ENCODE measurements around the gene RANBP17. TPM values are rescaled to one million over a fixed set of nuclear protein-coding genes. Genes with fewer than 3 reads are reported as not detected.
A peak's percentile ranks its signal among the peaks of the same experiment; 100 is the strongest.

The RANBP17 gene
- total RNA-seq, 1 donor from 2014 or later, result 6.8 TPM

DNA sequence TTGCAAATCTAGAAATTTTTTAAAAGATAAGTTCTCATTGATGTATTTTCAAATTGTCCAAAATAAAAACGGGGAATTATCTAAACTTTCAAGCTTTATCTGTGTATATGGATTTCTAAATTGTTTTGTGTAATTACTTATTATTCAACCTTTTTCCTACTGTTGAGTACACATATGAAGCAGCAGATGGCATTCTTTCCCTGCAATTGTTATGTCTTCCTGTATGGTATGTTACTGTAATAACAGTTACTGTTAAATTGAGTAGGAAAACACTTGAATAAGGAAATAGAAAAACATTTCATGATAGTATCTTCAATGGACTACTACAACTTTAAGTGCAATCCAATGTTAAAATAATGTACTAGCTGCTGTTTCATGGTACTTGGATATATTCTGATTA is 124.8 kb downstream of the RANBP17 start:
- FAIRE-seq, result no peak
- TF ChIP-seq, protein P1, sequence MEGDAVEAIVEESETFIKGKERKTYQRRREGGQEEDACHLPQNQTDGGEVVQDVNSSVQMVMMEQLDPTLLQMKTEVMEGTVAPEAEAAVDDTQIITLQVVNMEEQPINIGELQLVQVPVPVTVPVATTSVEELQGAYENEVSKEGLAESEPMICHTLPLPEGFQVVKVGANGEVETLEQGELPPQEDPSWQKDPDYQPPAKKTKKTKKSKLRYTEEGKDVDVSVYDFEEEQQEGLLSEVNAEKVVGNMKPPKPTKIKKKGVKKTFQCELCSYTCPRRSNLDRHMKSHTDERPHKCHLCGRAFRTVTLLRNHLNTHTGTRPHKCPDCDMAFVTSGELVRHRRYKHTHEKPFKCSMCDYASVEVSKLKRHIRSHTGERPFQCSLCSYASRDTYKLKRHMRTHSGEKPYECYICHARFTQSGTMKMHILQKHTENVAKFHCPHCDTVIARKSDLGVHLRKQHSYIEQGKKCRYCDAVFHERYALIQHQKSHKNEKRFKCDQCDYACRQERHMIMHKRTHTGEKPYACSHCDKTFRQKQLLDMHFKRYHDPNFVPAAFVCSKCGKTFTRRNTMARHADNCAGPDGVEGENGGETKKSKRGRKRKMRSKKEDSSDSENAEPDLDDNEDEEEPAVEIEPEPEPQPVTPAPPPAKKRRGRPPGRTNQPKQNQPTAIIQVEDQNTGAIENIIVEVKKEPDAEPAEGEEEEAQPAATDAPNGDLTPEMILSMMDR (IDR thresholded peaks at IDR 0.05; ENCODE audit: insufficient read depth, low read length, severe bottlenecking), result no peak
- Histone ChIP-seq H3K27me3 (ENCODE audit: control insufficient read depth, insufficient read depth, low read length) (no peaks in the 10 kb centered on the region), H3K36me3 (ENCODE audit: control insufficient read depth, insufficient read depth, low read length) (no peaks in the 10 kb centered on the region), H3K4me3 (ENCODE audit: low read depth, low read length) (no peak overlapping the region)
- DNase-seq (ENCODE audit: low read depth), result peak; percentile 35

DNA sequence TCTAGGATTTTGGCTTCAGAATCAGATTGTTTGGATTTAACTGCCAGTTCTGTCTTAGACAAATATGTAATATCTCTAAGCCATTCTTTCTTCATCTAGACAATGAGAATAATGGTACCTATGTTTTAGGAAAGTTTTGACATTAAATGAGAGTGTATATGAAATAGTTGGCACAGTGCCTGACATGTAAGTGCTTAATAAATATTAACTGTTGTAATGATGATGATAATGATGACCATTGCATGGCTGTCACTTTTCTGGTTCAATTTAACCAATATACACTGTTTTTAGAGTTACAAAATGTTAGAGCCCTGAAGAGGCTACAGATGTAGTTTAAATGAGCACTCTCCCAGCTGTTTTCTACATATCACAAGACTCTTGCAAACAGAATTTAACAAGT is 131.7 kb downstream of the RANBP17 start:
- Histone ChIP-seq H3K4me3 (ENCODE audit: low read depth, low read length) (no peak overlapping the region), H3K27me3 (ENCODE audit: control insufficient read depth, insufficient read depth, low read length) (no peaks in the 10 kb centered on the region), H3K36me3 (ENCODE audit: control insufficient read depth, insufficient read depth, low read length) (no peaks in the 10 kb centered on the region)
- FAIRE-seq, result no peak
- TF ChIP-seq, protein P1 (IDR thresholded peaks at IDR 0.05; ENCODE audit: insufficient read depth, low read length, severe bottlenecking), result no peak
- no peak for DNase-seq (ENCODE audit: low read depth)

DNA sequence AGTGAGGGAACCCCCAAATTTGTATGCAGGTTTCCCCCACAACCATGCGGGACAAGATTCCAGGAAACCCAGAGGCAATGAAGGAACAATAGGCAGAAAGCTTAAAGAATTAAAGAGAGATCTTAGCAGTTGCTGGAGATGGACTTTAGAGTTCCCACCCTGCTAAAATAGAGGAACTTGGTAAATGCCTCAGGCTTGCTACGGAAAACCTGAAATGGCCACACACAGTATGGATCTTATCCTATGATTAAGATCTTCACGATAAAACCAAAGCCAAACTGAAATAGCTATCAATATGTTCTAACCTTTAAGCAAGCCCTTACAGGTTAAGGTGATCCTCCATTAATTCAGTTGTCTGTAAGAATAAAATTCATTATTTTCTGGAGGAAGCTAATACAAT is 148.3 kb downstream of the RANBP17 start:
- no peaks in the 10 kb centered on the region for H3K36me3 ChIP-seq (ENCODE audit: control insufficient read depth, insufficient read depth, low read length)
- no peak for FAIRE-seq
- H3K27me3 ChIP-seq (ENCODE audit: control insufficient read depth, insufficient read depth, low read length), result no peaks in the 10 kb centered on the region
- DNase-seq (ENCODE audit: low read depth), result no peak
- TF ChIP-seq, protein P1 (IDR thresholded peaks at IDR 0.05; ENCODE audit: insufficient read depth, low read length, severe bottlenecking), result no peak
- no peak overlapping the region for H3K4me3 ChIP-seq (ENCODE audit: low read depth, low read length)

DNA sequence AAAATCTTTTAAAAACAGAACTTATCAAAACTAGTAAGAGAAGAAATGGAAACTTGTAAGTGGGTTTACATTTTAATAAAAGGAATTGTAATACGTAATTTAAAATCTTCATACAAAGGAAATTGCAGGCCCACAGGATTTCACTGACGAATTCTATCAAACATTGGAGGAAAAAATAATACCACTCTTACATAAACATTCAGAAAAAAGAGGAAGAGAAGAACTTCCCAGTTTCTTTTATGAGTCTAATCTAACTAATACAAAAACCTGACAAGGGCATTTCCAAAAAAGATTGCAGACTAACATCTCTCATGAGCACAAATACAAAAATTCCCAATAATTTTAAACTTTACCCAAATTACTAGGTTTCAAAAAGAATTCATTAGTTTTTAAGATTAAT is 149.0 kb downstream of the RANBP17 start:
- DNase-seq (ENCODE audit: low read depth), result no peak
- TF ChIP-seq, protein P1 (IDR thresholded peaks at IDR 0.05; ENCODE audit: insufficient read depth, low read length, severe bottlenecking), result no peak
- no peak for FAIRE-seq
- no peaks in the 10 kb centered on the region for H3K27me3 ChIP-seq (ENCODE audit: control insufficient read depth, insufficient read depth, low read length)
- H3K36me3 ChIP-seq (ENCODE audit: control insufficient read depth, insufficient read depth, low read length), result no peaks in the 10 kb centered on the region
- H3K4me3 ChIP-seq (ENCODE audit: low read depth, low read length), result no peak overlapping the region

DNA sequence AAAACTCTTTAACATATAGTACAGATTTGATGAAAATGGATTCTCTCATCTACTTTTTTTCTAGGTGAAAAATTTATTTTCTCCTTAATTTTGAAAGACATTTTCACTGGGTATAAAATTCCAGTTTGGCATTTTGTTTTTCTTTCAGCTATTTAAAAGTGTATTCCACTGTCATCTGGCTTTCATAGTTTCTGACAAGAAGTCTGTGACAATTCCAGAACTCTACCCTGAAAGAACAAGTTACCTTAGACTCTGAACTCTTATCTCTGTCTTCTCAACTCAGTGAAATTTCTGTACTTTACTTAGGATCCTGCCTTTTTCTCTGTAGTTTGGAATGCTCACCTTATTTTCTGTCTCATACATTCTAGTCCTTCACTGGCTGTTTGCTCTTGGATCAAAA is 161.7 kb downstream of the RANBP17 start:
- no peaks in the 10 kb centered on the region for H3K27me3 ChIP-seq (ENCODE audit: control insufficient read depth, insufficient read depth, low read length)
- no peak for FAIRE-seq
- TF ChIP-seq, protein P1 (IDR thresholded peaks at IDR 0.05; ENCODE audit: insufficient read depth, low read length, severe bottlenecking), result no peak
- H3K4me3 ChIP-seq (ENCODE audit: low read depth, low read length), result no peak overlapping the region
- H3K36me3 ChIP-seq (ENCODE audit: control insufficient read depth, insufficient read depth, low read length), result no peaks in the 10 kb centered on the region
- no peak for DNase-seq (ENCODE audit: low read depth)

DNA sequence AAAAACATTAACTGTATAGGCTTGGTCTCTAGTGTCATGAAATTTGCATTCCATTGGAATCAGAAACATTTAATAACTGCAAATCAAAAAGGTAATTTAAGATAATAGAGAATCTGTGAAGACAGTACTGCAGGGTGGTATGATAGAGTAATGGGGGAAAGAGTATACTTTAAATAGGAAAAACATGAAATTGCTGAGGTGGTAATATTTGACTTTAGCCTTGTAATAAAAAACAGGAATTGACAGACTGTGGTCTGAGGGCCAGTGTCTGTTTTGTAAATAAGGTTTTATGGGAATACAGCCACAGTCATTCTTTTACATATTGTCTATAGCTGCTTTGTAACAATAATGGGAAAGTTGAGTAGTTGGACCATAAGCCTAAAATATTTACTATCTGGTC is 162.3 kb downstream of the RANBP17 start:
- DNase-seq (ENCODE audit: low read depth) (no peak), FAIRE-seq (no peak)
- Histone ChIP-seq H3K36me3 (ENCODE audit: control insufficient read depth, insufficient read depth, low read length) (no peaks in the 10 kb centered on the region), H3K4me3 (ENCODE audit: low read depth, low read length) (no peak overlapping the region), H3K27me3 (ENCODE audit: control insufficient read depth, insufficient read depth, low read length) (no peaks in the 10 kb centered on the region)
- TF ChIP-seq, protein P1 (IDR thresholded peaks at IDR 0.05; ENCODE audit: insufficient read depth, low read length, severe bottlenecking), result no peak
